Measurements from ENCODE around the gene ZNF124. TPM values are rescaled to one million over a fixed set of nuclear protein-coding genes. Genes with fewer than 3 reads are reported as not detected.

The ZNF124 gene
- total RNA-seq, 4 donors from 2014 or later: 22.6 to 58.1 (median 46.8) TPM

DNA sequence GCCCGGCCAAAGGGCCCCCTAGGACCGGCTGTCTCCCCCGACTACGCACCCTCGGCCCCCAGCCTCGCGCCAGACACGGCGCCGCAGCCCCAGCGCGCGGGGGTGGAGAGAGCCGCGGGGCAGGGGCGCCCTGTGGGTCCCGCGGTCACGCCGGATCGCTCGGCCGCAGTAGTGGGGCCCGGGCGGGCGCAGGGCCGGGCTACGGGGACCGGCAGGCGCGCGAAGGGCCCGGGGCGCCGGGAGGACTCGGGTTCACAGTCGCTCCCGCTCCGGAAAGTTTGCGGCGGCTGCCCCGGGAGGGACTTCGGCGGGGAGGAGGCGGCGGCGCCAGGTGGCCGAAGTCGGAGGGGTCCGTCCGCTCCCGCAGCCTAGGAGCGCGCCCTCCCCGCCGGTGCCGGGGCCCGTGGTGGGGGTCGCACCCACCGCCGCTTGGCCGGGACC, 60.5 kb downstream of the ZNF124 start:
- H3K4me3 ChIP-seq: peak overlapping the region; percentile 57 to 96
- WGBS, 2 donors (ENCODE audit: low coverage in 1 of 2): no CpG with 5 or more reads among the region's 62 CpGs
- H3K4me1 ChIP-seq: peaks cover 0 to 21% (median 4%) of the 10 kb centered on the region in 3 donors
- H3K36me3 ChIP-seq: no peaks in the 10 kb centered on the region
- ATAC-seq: peak; percentile 39
- no peak for TF ChIP-seq POLR2AphosphoS5 (IDR thresholded peaks at IDR 0.05)
- no peak for TF ChIP-seq EP300 (IDR thresholded peaks at IDR 0.05)
- TF ChIP-seq CTCF (IDR thresholded peaks at IDR 0.05): no peak
- TF ChIP-seq POLR2A (IDR thresholded peaks at IDR 0.05): no peak
- H3K9me3 ChIP-seq: no peaks in the 10 kb centered on the region
- no peaks in the 10 kb centered on the region for H3K27me3 ChIP-seq
- peak overlapping the region; percentile 60 to 96 (median 94) for H3K27ac ChIP-seq

- Histone ChIP-seq H3K36me3 (no peaks in the 10 kb centered on the region), H3K27me3 (no peaks in the 10 kb centered on the region), H3K4me1 (peaks cover 0 to 21% (median 4%) of the 10 kb centered on the region in 3 donors), H3K9me3 (no peaks in the 10 kb centered on the region), H3K27ac (peak overlapping the region; percentile 60 to 96 (median 94)), H3K4me3 (peak overlapping the region; percentile 57 to 96)
- WGBS, 2 donors (ENCODE audit: low coverage in 1 of 2): 6 to 19% methylated on average over 12 to 15 of the region's 30 CpGs
- no peak for ATAC-seq
- TF ChIP-seq POLR2A (IDR thresholded peaks at IDR 0.05) (no peak), EP300 (IDR thresholded peaks at IDR 0.05) (no peak), CTCF (IDR thresholded peaks at IDR 0.05) (no peak), POLR2AphosphoS5 (IDR thresholded peaks at IDR 0.05) (no peak)
Observed at GRCh38 chr1:247110627-247111258, 61.1 kb downstream of the ZNF124 start.

- Histone ChIP-seq H3K36me3 (no peaks in the 10 kb centered on the region), H3K27me3 (no peaks in the 10 kb centered on the region), H3K4me1 (peaks cover 0 to 35% (median 10%) of the 10 kb centered on the region in 3 donors), H3K4me3 (no peak overlapping the region), H3K27ac (no peak overlapping the region), H3K9me3 (no peaks in the 10 kb centered on the region)
- no peak for ATAC-seq
- TF ChIP-seq POLR2AphosphoS5 (IDR thresholded peaks at IDR 0.05) (no peak), CTCF (IDR thresholded peaks at IDR 0.05) (no peak), EP300 (IDR thresholded peaks at IDR 0.05) (no peak), POLR2A (IDR thresholded peaks at IDR 0.05) (no peak)
- WGBS, 2 donors (ENCODE audit: low coverage in 1 of 2): 90 to 98% methylated on average over 5 to 7 of the region's 7 CpGs
Observed at GRCh38 chr1:247107694-247108093, 64.1 kb downstream of the ZNF124 start.

- WGBS, 2 donors (ENCODE audit: low coverage in 1 of 2): 85 to 92% methylated on average over 7 to 12 of the region's 15 CpGs
- no peak overlapping the region for H3K4me3 ChIP-seq
- no peak for ATAC-seq
- peaks cover 0 to 1% (median 0%) of the 10 kb centered on the region in 3 donors for H3K9me3 ChIP-seq
- no peak overlapping the region for H3K27ac ChIP-seq
- TF ChIP-seq POLR2A (IDR thresholded peaks at IDR 0.05) (no peak), EP300 (IDR thresholded peaks at IDR 0.05) (no peak), CTCF (IDR thresholded peaks at IDR 0.05) (no peak), POLR2AphosphoS5 (IDR thresholded peaks at IDR 0.05) (no peak)
- H3K36me3 ChIP-seq: peaks cover 0 to 12% of the 10 kb centered on the region in 2 donors
- H3K4me1 ChIP-seq: peaks cover 0 to 35% (median 6%) of the 10 kb centered on the region in 3 donors
- no peaks in the 10 kb centered on the region for H3K27me3 ChIP-seq
Observed at GRCh38 chr1:247105966-247106365, 65.9 kb downstream of the ZNF124 start.

Small RNAs within 50 kb of the gene (small RNA-seq; reads per million reads assigned to genes)
- gene AL390728.3 (0 reads per million in 4 donors), gene RNA5SP82 (0 to 0.27 (median 0.06) reads per million in 4 donors)

Other genes starting within 250 kb of the ZNF124 start
- gene AHCTF1, start 240.1 kb downstream of the ZNF124 start, total RNA-seq: 10 to 100 TPM; 37.4 to 69.6 (median 45.2) TPM
- not detected for gene ZNF695, start 164.0 kb downstream of the ZNF124 start, total RNA-seq
- gene ZNF670, start 93.2 kb downstream of the ZNF124 start, total RNA-seq: 1 to 10 TPM; 1.7 to 3.7 (median 3.3) TPM
- gene ZNF669, start 67.7 kb downstream of the ZNF124 start, total RNA-seq: 10 to 100 TPM in 1 of 4 donors, 1 to 10 TPM in 3; 5.3 to 10.7 (median 7.1) TPM
- gene VN1R5, start 84.1 kb upstream of the ZNF124 start, total RNA-seq: not detected
- 10 to 100 TPM; 27.2 to 44.8 (median 40.6) TPM for gene ZNF496, start 159.8 kb upstream of the ZNF124 start, total RNA-seq
- gene NLRP3, start 244.2 kb upstream of the ZNF124 start, total RNA-seq: 1 to 10 TPM in 3 of 4 donors, under 1 TPM in 1; 0.66 to 3.7 (median 3.1) TPM

All from gastroesophageal sphincter (tissue), 4 donors.